RPMI7951 (cell line): ENCODE data around the gene PM20D1. TPM values are rescaled to one million over a fixed set of nuclear protein-coding genes. Genes with fewer than 3 reads are reported as not detected.
"Not testable (repeated sequence)": the region's sequence is repeated elsewhere in the genome, so short reads cannot be mapped to it uniquely, and the experiment has no call there.

Experiments used
- DNase-seq: peaks from one replicate; pipeline ENCODE4 v3.0.0-alpha.2; 2012; ENCODE audit warnings: low read depth
- total RNA-seq: library from RNA; depleted of rRNA; stranded (reverse); fragments of >200 nt; shearing (Covaris generic); gene quantifications from 2 replicates; pipeline ENCODE4 v1.2.3, GENCODE V29; 2014; rRNA removed

Gene PM20D1
- not detected in 2 replicates for total RNA-seq

- peak; percentile 15 for DNase-seq
Measured at GRCh38 chr1:205849619-205850355, at the start of gene PM20D1. Gene PM20D1 (minus strand): TSS chr1:205850132. CDS start chr1:205850072, 60 bp downstream.

GRCh38 chr1:205896351-205896750 lies 46.4 kb upstream of the PM20D1 start:
- DNase-seq: no peak

GRCh38 chr1:205894119-205894518 lies 44.2 kb upstream of the PM20D1 start:
- DNase-seq: not testable (repeated sequence)

GRCh38 chr1:205892175-205892574 lies 42.2 kb upstream of the PM20D1 start:
- not testable (repeated sequence) for DNase-seq

GRCh38 chr1:205891481-205891880 lies 41.5 kb upstream of the PM20D1 start:
- DNase-seq: not testable (repeated sequence)

- DNase-seq: peak; percentile 33
Measured at GRCh38 chr1:205890631-205891030, 40.7 kb upstream of the PM20D1 start.

GRCh38 chr1:205889706-205890105 lies 39.8 kb upstream of the PM20D1 start:
- DNase-seq: peak; percentile 87

- DNase-seq: not testable (repeated sequence)
Measured at GRCh38 chr1:205889006-205889405, 39.1 kb upstream of the PM20D1 start.

- no peak for DNase-seq
Measured at GRCh38 chr1:205883792-205884191, 33.9 kb upstream of the PM20D1 start.

GRCh38 chr1:205880923-205881322 lies 31.0 kb upstream of the PM20D1 start:
- DNase-seq: no peak

GRCh38 chr1:205879974-205880373 lies 30.0 kb upstream of the PM20D1 start:
- DNase-seq: no peak

- no peak for DNase-seq
Measured at GRCh38 chr1:205878026-205878425, 28.1 kb upstream of the PM20D1 start.

- not testable (repeated sequence) for DNase-seq
Measured at GRCh38 chr1:205873148-205873547, 23.2 kb upstream of the PM20D1 start.

GRCh38 chr1:205870236-205870635 lies 20.3 kb upstream of the PM20D1 start:
- DNase-seq: no peak

- no peak for DNase-seq
Measured at GRCh38 chr1:205861540-205861939, 11.6 kb upstream of the PM20D1 start.

- no peak for DNase-seq
Measured at GRCh38 chr1:205858141-205858961, 8.4 kb upstream of the PM20D1 start.

GRCh38 chr1:205857501-205857900 lies 7.6 kb upstream of the PM20D1 start:
- DNase-seq: not testable (repeated sequence)

- DNase-seq: no peak
Measured at GRCh38 chr1:205856433-205856832, 6.5 kb upstream of the PM20D1 start.

- no peak for DNase-seq
Measured at GRCh38 chr1:205852969-205853368, 3.0 kb upstream of the PM20D1 start.

- DNase-seq: no peak
Measured at GRCh38 chr1:205851993-205852392, 2.1 kb upstream of the PM20D1 start.

GRCh38 chr1:205843036-205843859 lies 6.7 kb downstream of the PM20D1 start:
- no peak for DNase-seq

- DNase-seq: no peak
Measured at GRCh38 chr1:205842229-205842628, 7.7 kb downstream of the PM20D1 start.
